SKM-1 treated with dmso at 0.1 percent for 144 hours (cell line): Measurements from ENCODE around the gene DAZAP2.
"Not testable (repeated sequence)": the region's sequence is repeated elsewhere in the genome, so short reads cannot be mapped to it uniquely, and the experiment has no call there.

ENCODE experiments used
- DNase-seq: peaks from one replicate; lab custom pipeline; 2025; ENCODE audit not compliant: unreplicated experiment; lab: John Stamatoyannopoulos, UW

The DAZAP2 gene

GRCh38 chr12:51217133-51217967 lies 21.3 kb upstream of the DAZAP2 start:
- DNase-seq: no peak

DNA sequence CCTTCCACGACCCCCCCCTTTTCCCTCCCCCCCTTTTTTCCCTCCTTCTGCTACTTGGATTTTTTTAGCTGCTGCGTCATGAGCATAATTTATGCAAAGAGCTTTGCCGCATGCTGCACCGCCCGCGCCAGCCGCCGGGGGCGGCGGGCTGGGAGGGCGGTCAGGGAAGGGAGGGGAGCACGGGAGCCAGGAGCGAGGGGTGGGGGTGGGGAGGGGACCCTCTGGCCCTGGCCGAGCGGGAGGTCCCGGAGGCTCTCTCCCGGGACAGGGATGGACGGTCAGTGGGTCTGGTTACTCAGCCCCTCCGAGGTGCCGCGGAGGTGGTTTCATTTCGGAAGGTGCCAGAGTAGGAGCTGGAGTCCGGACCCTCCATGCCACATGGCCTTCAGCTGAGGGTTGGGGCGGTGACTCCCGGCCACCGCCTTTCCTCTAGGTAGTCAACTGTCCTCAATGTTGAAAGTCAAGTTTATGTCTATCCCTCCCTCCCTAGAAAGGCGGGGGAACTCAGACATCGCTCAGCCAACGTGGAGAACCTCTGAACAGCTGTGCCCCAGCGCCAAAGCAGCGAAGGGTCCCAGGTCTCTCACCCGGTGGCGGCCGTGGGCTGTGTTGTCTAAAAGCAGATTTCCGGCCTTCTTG lies 20.5 kb upstream of the DAZAP2 start, which contains the start of gene POU6F1:
Gene POU6F1, minus strand, starts transcription at position 95 of the 639 bp plus-strand sequence. CDS start 11,226 bp downstream, outside the sequence.
- DNase-seq: peak; percentile 26

DNA sequence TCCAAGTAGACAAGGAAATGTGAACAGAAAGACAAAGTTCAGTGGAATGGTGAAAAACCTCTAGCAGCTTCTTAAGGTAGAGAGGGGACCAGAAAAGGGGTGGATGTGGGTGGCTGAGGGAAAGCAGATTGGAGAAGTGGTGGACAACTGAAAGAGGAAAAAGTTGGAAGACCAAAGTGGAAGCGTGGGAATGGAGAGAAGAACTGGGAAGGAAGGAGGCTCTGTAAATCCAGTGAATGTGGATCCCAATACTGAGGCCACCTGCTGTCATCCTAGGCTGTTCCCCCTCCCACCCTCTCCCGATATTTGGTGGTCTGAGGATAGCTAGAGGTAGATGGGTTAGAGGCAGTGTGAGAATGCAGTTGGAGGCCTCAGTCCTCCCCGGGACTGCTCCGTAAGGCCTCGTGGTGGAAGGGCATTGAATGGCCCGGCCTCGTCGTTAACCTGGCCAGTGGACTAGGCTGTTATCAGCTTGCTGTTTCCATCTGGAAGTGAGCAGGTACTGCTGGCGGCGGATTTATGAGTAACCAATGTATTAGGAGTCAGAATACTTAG lies 19.9 kb upstream of the DAZAP2 start:
- no peak for DNase-seq

GRCh38 chr12:51219322-51219721 lies 19.3 kb upstream of the DAZAP2 start:
- DNase-seq: no peak

- DNase-seq: not testable (repeated sequence)
Observed at GRCh38 chr12:51219857-51220256, 18.8 kb upstream of the DAZAP2 start.

DNA sequence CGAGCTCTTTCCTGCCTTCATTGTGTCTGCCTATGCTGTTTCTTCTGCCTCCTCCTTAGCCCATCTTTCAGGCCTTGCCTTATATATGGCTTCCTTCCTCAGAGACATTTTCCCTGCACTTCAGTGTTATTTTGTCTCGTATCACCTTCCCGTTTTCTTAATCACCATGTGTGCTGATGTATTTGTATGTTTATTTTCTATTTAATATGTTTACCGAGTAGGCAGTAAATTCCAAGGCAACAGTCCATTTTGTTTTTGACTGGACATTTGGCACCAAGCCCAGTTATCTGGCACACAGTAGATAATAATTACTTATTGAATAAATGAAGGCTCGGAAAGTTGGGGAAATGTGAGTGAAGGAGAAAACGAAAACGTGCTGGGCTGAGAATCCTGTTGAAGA lies 16.2 kb upstream of the DAZAP2 start:
- DNase-seq: no peak

GRCh38 chr12:51224625-51225024 lies 14.0 kb upstream of the DAZAP2 start:
- no peak for DNase-seq

- DNase-seq: no peak
Observed at GRCh38 chr12:51225234-51225633, 13.4 kb upstream of the DAZAP2 start.

DNA sequence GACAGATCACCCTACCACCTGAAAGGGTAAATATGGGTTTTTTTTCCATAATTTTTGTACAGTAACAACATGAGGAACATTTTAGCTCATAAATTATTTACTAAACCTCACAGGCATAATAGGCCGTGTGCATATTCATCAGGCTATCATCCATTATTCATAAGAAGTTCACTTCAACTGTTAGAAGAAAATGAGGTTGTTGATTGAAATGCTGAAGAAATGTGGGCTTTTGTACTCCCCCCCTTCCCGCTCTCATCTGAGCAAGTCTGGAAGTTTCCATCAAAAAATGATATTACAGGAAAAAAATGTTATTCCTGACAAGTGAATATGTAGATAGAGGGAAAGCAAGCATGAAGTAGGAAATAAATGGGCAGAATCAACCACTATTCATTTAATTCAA lies 12.9 kb upstream of the DAZAP2 start:
- DNase-seq: no peak

GRCh38 chr12:51227112-51227511 lies 11.5 kb upstream of the DAZAP2 start:
- not testable (repeated sequence) for DNase-seq

- DNase-seq: no peak
Observed at GRCh38 chr12:51227962-51228361, 10.7 kb upstream of the DAZAP2 start.

DNA sequence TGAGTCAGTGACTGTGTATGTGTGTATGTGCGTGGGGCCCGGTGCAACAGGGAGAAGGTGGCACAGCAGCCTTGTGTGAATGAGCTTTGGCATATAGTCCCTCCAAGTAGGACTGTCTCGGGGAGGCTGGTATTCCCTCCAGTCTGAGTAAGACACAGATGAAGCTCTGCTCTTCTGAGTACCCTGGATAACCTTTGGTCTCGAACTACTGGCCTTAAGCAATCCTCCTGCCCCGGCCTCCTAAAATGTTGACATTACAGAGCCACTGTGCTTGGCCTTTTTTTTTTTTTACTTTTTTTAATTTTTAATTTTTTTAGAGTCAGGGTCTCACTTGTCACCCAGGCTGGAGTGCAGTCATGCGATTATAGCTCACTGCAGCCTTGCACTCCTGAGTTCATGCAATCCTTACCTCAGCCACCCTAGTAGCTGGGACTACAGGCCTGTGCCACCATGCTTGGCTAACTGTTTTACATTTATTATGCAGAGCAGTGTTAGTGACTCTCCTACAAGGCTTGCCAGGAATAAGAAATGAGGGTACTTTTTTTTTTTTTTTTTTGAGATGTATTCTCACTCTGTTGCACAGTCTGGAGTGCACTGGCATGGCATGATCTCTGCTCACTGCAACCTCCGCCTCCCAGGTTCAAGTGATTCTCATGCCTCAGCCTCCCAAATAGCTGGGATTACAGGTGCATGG lies 9.4 kb upstream of the DAZAP2 start:
- no peak for DNase-seq

DNA sequence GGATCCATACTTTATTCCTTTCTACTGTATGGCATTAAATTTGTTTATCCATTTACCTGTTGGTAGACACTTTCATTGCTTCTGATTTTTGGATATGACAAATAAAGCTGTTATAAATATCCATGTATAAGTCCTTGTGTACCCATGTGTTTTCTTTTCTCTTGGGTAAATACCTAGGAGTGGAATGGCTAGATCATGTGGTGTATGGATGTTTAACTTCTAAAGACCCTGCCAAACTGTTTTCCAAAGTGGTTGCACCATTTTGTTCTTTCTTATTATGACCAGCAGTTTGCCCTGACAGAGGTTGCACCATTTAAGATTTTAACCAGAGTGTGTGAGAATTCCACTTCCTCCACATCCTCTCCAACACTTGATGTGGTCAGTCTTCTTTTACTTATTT lies 6.0 kb upstream of the DAZAP2 start:
- no peak for DNase-seq

DNA sequence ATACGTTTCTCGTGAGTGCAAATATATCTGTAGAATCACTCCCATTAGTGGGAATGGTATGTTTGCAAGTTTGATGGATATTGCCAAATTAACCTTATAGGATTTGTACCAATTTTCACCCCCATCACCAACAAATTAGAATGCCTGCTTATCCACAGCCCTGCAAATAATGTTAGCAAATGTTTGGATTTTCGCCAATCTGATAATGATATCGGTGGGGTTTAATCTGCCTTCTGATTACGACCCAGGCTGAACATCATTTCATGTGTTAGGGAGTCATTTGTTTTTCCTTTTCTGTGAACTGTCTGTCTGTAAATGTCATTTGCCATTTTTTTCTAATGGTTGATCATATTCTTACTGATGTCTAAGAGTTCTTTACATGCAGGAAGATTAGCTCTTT lies 4.1 kb upstream of the DAZAP2 start:
- no peak for DNase-seq

- no peak for DNase-seq
Observed at GRCh38 chr12:51238037-51238509, 553 bp upstream of the DAZAP2 start.

DNA sequence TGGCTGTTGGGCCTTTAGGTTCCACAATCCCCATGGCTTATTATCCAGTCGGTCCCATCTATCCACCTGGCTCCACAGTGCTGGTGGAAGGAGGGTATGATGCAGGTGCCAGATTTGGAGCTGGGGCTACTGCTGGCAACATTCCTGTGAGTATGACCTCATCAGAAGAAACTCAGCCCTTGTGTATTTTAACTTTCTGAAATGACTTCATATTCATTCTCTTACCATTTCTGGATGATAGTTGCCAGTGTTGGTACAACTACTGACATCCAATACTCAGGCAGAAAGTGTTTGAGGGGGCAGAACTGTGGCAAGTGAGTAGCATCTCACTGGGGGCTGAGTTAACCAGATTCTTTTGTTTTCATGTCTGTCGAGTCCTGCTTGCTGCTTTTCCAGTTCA lies 2.3 kb downstream of the DAZAP2 start:
- DNase-seq: no peak

GRCh38 chr12:51242120-51242519 lies 3.5 kb downstream of the DAZAP2 start:
- DNase-seq: peak; percentile 11

DNA sequence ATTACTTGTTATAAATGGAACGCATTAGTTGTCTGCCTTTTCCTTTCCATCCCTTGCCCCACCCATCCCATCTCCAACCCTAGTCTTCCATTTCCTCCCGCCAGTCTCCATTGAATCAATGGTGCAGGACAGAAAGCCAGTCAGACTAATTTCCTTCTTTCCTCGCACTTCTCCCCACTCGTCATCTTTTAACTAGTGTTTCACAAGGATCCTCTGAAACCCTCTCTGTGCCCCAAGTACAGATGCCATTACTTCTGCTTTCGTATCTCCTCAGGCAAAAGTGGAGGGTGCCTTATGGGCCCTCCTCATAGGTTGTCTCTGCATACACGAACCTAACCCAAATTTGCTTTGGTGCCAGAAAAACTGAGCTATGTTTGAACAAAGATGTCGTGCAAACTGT lies 4.2 kb downstream of the DAZAP2 start:
- DNase-seq: peak; percentile 15

GRCh38 chr12:51244269-51244668 lies 5.6 kb downstream of the DAZAP2 start:
- no peak for DNase-seq

DNA sequence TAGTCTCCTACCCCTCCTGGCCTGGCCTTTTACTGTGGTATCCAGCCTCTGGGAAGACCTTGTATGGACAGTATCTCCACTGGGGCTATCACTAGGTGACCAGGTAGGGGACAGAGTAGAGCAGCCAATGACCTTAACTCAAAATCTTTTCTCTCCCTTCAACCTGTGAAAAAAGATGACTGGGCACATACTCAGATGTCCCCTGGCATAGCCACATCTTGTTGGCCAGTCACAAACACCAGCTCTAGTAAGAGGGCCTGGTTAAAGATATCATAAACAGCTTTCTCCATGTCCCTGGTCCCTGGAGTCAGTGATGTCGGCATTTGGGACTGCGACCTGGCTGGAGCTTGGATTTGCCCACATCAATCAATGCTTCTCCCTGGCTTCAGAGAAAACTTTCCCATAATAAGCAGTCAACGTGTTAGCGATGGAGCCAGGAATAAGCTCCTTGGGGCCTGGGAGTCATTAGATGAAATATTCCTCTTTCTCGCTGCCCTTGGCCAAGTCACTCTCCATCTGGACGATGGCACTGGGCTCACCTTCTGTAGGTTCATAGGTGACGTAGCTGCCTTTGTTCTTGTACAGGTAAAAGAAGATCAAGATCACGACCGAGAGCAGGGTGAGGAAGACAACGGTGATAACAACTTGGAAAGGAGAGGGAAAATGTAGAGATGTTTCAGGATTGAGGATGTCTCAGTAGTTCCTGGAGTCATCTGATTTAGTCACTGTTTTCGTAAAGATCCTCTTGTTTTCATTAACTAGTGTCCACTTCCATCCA lies 7.0 kb downstream of the DAZAP2 start:
- no peak for DNase-seq
